IMR-90 (cell line): Measurements from ENCODE around the gene CD101. TPM values are rescaled to one million over a fixed set of nuclear protein-coding genes. Genes with fewer than 3 reads are reported as not detected.

ENCODE experiments used
- ATAC-seq: fragments of 200-7000 bp; cut with Tn5 transposase; 2 replicates; pipeline ENCODE4 v1.9.1; 2020; ENCODE audit warnings: low read depth, mild to moderate bottlenecking, moderate library complexity
- BruUV-seq: library from RNA; stranded (reverse); fragments of 400-500 nt; replicated peaks from 2 replicates; lab custom pipeline; 2021; lab: Mats Ljungman, UMichigan
- CTCF ChIA-PET: fragments of 300-600 bp; formaldehyde crosslinking; extraction: SDS; loops from one replicate; lab custom pipeline; 2021; ENCODE audit warnings: antibody characterized with exemption; lab: Yijun Ruan, JAX
- POLR2A ChIA-PET: fragments of 300-600 bp; sonication (Branson Sonifier 250); formaldehyde crosslinking; loops from one replicate; lab custom pipeline; 2022; ENCODE audit warnings: antibody characterized with exemption; ENCODE audit not compliant: unreplicated experiment; lab: Charles Lee
- DNase-seq: peaks from one replicate; pipeline ENCODE4 v3.0.0; 2013
- H2AFZ ChIP-seq: replicated peaks from 2 replicates; pipeline ENCODE3; 2013; ENCODE audit warnings: low read length, mild to moderate bottlenecking; ENCODE audit not compliant: poor library complexity
- H2AK5ac ChIP-seq: 2 replicates; pipeline ENCODE4 v1.6.1; 2013; ENCODE audit warnings: low read depth, low read length, inconsistent platforms
- H2AK9ac ChIP-seq: replicated peaks from 2 replicates; pipeline ENCODE3; 2013; ENCODE audit warnings: mild to moderate bottlenecking, low read depth, low read length, moderate library complexity; ENCODE audit not compliant: poor library complexity
- H2BK120ac ChIP-seq: 2 replicates; pipeline ENCODE4 v1.6.1; 2013; ENCODE audit warnings: low read depth, low read length, inconsistent platforms
- H2BK15ac ChIP-seq: 3 replicates; pipeline ENCODE4 v1.6.1; 2013; ENCODE audit warnings: low read depth, low read length, inconsistent platforms
- H2BK20ac ChIP-seq: 2 replicates; pipeline ENCODE4 v1.6.1; 2013; ENCODE audit warnings: low read depth, mild to moderate bottlenecking, inconsistent platforms, low read length, moderate library complexity
- H2BK5ac ChIP-seq: 2 replicates; pipeline ENCODE4 v1.6.1; 2013; ENCODE audit warnings: mild to moderate bottlenecking, low read depth, low read length, inconsistent platforms; ENCODE audit not compliant: poor library complexity, severe bottlenecking
- H3K14ac ChIP-seq: replicated peaks from 2 replicates; pipeline ENCODE4 v1.6.1; 2013; ENCODE audit warnings: low read depth, low read length, inconsistent platforms
- H3K18ac ChIP-seq: 2 replicates; pipeline ENCODE4 v1.6.1; 2013; ENCODE audit warnings: low read depth, low read length, control low read depth
- H3K23ac ChIP-seq: 2 replicates; pipeline ENCODE4 v1.6.1; 2013; ENCODE audit warnings: low read depth, low read length, inconsistent platforms
- H3K27ac ChIP-seq: 2 replicates; pipeline ENCODE4 v1.5.1; 2013; ENCODE audit warnings: mild to moderate bottlenecking, control low read depth, low read length; ENCODE audit not compliant: insufficient read depth
- H3K27me3 ChIP-seq: 2 replicates; pipeline ENCODE4 v1.6.1; 2013; ENCODE audit warnings: low read length; ENCODE audit not compliant: control insufficient read depth, insufficient read depth
- H3K36me3 ChIP-seq: 2 replicates; pipeline ENCODE4 v1.6.1; 2013; ENCODE audit warnings: low read length, mixed read lengths; ENCODE audit not compliant: control insufficient read depth, insufficient read depth
- H3K4ac ChIP-seq: 2 replicates; pipeline ENCODE4 v1.6.1; 2013; ENCODE audit warnings: low read depth, low read length, inconsistent platforms
- H3K4me1 ChIP-seq: 2 replicates; pipeline ENCODE4 v1.6.1; 2013; ENCODE audit warnings: low read length, mixed read lengths; ENCODE audit not compliant: control insufficient read depth, insufficient read depth
- H3K4me2 ChIP-seq: 2 replicates; pipeline ENCODE4 v1.6.1; 2013; ENCODE audit warnings: low read depth, mild to moderate bottlenecking, control low read depth, low read length, moderate library complexity
- H3K4me3 ChIP-seq: 2 replicates; pipeline ENCODE4 v1.5.1; 2013; ENCODE audit warnings: low read depth, mild to moderate bottlenecking, control low read depth, low read length, moderate library complexity; ENCODE audit not compliant: insufficient read depth
- H3K56ac ChIP-seq: 2 replicates; pipeline ENCODE4 v1.6.1; 2013; ENCODE audit warnings: low read length, inconsistent platforms; ENCODE audit not compliant: insufficient read depth; ENCODE audit errors: extremely low read depth
- H3K79me1 ChIP-seq, 2 experiments: 2 replicates each; pipeline ENCODE4 v1.6.1; 2013; ENCODE audit warnings: low read length in 2 of 2, inconsistent platforms in 1 of 2, low read depth in 1 of 2
- H3K9ac ChIP-seq: 2 replicates; pipeline ENCODE4 v1.6.1; 2013; ENCODE audit warnings: low read depth, low read length, control low read depth
- H3K9me1 ChIP-seq: 2 replicates; pipeline ENCODE4 v1.6.1; 2013; ENCODE audit warnings: low read length, inconsistent platforms; ENCODE audit not compliant: insufficient read depth
- H3K9me3 ChIP-seq: 2 replicates; pipeline ENCODE4 v1.6.1; 2013; ENCODE audit warnings: low read length; ENCODE audit not compliant: control insufficient read depth, insufficient read depth
- H4K20me1 ChIP-seq: 2 replicates; pipeline ENCODE4 v1.6.1; 2013; ENCODE audit warnings: low read length, inconsistent platforms; ENCODE audit not compliant: insufficient read depth
- H4K5ac ChIP-seq: 2 replicates; pipeline ENCODE4 v1.6.1; 2013; ENCODE audit warnings: mild to moderate bottlenecking, low read depth, low read length, control low read depth
- H4K8ac ChIP-seq, 2 experiments: 2 replicates each; pipeline ENCODE4 v1.6.1; 2013; ENCODE audit warnings: low read depth in 2 of 2, low read length in 2 of 2, control low read depth in 1 of 2, inconsistent platforms in 1 of 2
- H4K91ac ChIP-seq: 2 replicates; pipeline ENCODE4 v1.6.1; 2013; ENCODE audit warnings: low read depth, low read length, inconsistent platforms; ENCODE audit not compliant: insufficient read depth
- BHLHE40 ChIP-seq: fragments of 150-350 bp; IDR thresholded peaks from 2 replicates; pipeline ENCODE4 v1.6.1; 2016; ENCODE audit warnings: mild to moderate bottlenecking, low read depth, low read length
- CHD1 ChIP-seq: IDR thresholded peaks from 2 replicates; pipeline ENCODE4 v1.6.1; 2012; ENCODE audit warnings: low read depth, low read length, improper control_type of control experiment
- CTCF ChIP-seq: conservative IDR thresholded peaks from 2 replicates; pipeline ENCODE4 v1.5.1; 2012; ENCODE audit warnings: mild to moderate bottlenecking, low read depth, low read length, improper control_type of control experiment
- NFE2L2 ChIP-seq: fragments of 150-350 bp; IDR thresholded peaks from 2 replicates; pipeline ENCODE4 v1.6.1; 2016; ENCODE audit warnings: low read depth, mild to moderate bottlenecking, low read length
- POLR2A ChIP-seq: IDR thresholded peaks from 2 replicates; pipeline ENCODE4 v1.6.1; 2012; ENCODE audit warnings: mild to moderate bottlenecking, low read depth, low read length
- RAD21 ChIP-seq: IDR thresholded peaks from 2 replicates; pipeline ENCODE4 v1.6.1; 2012; ENCODE audit warnings: low read length, improper control_type of control experiment
- RCOR1 ChIP-seq: IDR thresholded peaks from 2 replicates; pipeline ENCODE4 v1.6.1; 2012; ENCODE audit warnings: mild to moderate bottlenecking, low read length, improper control_type of control experiment; ENCODE audit not compliant: insufficient replicate concordance
- RFX5 ChIP-seq: IDR thresholded peaks from 2 replicates; pipeline ENCODE4 v1.8.0; 2012; ENCODE audit warnings: low read depth, mild to moderate bottlenecking, low read length, moderate library complexity
- WGBS, 2 experiments: methylation state at CpG; one replicate each; pipeline versions ENCODE4 v1.1.5 to v1.1.7; 2013; ENCODE audit warnings: missing lambda C conversion rate in 2 of 2; ENCODE audit not compliant: insufficient read length in 1 of 2; ENCODE audit errors: extremely low coverage in 2 of 2; 5-methylcytosine and 5-hydroxymethylcytosine counted together
- dilution Hi-C: fragments of 300-500 bp; cut with HindIII; formaldehyde crosslinking; loops from one replicate; pipeline ENCODE4 v1.14.3; 2018; ENCODE audit warnings: low sequenced_read_pairs; ENCODE audit not compliant: unreplicated experiment
- in situ Hi-C: fragments of 300-500 bp; cut with MboI; formaldehyde crosslinking; loops from 3 replicates; pipeline ENCODE4 v1.14.3; 2019; ENCODE audit warnings: low sequenced_read_pairs, inconsistent platforms, mixed read lengths
- intact Hi-C: fragments of 100-400 bp; cut with micrococcal nuclease; formaldehyde crosslinking; loops from 2 replicates; pipeline ENCODE4 v1.10.0; 2022
- polyA plus RNA-seq, 3 experiments: library from polyadenylated mRNA; depleted of rRNA; stranded (reverse); fragments of >200 nt; gene quantifications; 2 replicates each; pipeline ENCODE4 v1.2.3, GENCODE V29; 2012; ENCODE audit warnings: low replicate concordance in 1 of 3
- total RNA-seq: library from RNA; depleted of rRNA; stranded (reverse); fragments of >200 nt; gene quantifications from 2 replicates; pipeline ENCODE4 v1.2.3, GENCODE V29; 2012

Gene CD101
- total and polyA plus RNA-seq, 2 of the 4 experiments (the other 2 are of a cell fraction), result not detected

DNA sequence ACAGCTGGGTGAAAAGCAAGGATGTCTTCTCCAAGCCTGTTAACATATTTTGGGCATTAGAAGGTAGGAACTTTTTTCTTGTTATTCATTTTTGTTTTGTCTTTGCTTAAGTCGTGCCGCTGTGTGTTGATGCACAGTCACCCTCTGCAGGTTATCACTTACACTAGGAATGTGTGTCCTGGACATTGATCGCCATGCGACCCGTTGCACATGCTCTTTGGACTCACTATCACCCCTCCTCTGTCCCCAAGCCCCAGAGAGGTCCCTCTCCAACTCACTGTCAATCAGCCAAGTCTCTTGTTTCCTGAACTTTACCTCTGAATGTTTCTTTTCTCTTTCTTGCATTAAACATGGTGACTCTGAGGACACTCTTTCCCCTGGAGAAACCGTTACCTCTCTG is 40.0 kb upstream of the CD101 start:
- H3K79me1 ChIP-seq, result no peaks in the 10 kb centered on the region
- no peak overlapping the region for H2BK120ac ChIP-seq
- H3K36me3 ChIP-seq, result no peaks in the 10 kb centered on the region
- no peak for TF ChIP-seq CTCF
- no peak for TF ChIP-seq RFX5
- no peak for TF ChIP-seq CHD1
- TF ChIP-seq BHLHE40, result no peak
- no peak for TF ChIP-seq RAD21
- TF ChIP-seq POLR2A, result no peak
- TF ChIP-seq RCOR1, result no peak
- no peak for TF ChIP-seq NFE2L2
- H3K56ac ChIP-seq, result no peak overlapping the region
- H3K9me3 ChIP-seq, result no peaks in the 10 kb centered on the region
- no peaks in the 10 kb centered on the region for H3K4me1 ChIP-seq
- DNase-seq (no peak), ATAC-seq (no peak)
- no peak overlapping the region for H3K4ac ChIP-seq
- no peak overlapping the region for H4K8ac ChIP-seq
- no peak overlapping the region for H2AK5ac ChIP-seq
- H3K23ac ChIP-seq, result no peak overlapping the region
- intact Hi-C loops (no loop called here), in situ Hi-C loops (no loop called here), dilution Hi-C loops (no loop called here)
- WGBS, 2 experiments, result 94% methylated on average over 5 of the region's 6 CpGs; no CpG with 5 or more reads in 1 of the 2 experiments
- ChIA-PET CTCF (no interaction called here), POLR2A (no interaction called here)
- no peak overlapping the region for H2AFZ ChIP-seq
- no peak overlapping the region for H3K4me2 ChIP-seq
- no peak overlapping the region for H4K91ac ChIP-seq
- no peak overlapping the region for H4K5ac ChIP-seq
- H3K4me3 ChIP-seq, result no peak overlapping the region
- no TSS peak for BruUV-seq
- no peaks in the 10 kb centered on the region for H4K20me1 ChIP-seq
- H3K27me3 ChIP-seq, result no peaks in the 10 kb centered on the region
- H2BK15ac ChIP-seq, result no peak overlapping the region
- no peak overlapping the region for H2AK9ac ChIP-seq
- no peaks in the 10 kb centered on the region for H3K9me1 ChIP-seq
- H2BK5ac ChIP-seq, result no peak overlapping the region
- no peak overlapping the region for H2BK20ac ChIP-seq
- no peak overlapping the region for H3K14ac ChIP-seq
- no peak overlapping the region for H3K18ac ChIP-seq
- no peak overlapping the region for H3K27ac ChIP-seq
- H3K9ac ChIP-seq, result no peak overlapping the region
